GM12873 (cell line): ENCODE measurements around the gene EPHA6.

ENCODE experiments used
- TF ChIP-seq, protein P1 (sequence below): IDR thresholded peaks from 2 replicates; pipeline ENCODE4 v1.5.1; 2012; ENCODE audit warnings: low read depth, mild to moderate bottlenecking, moderate library complexity, low read length, control low read depth; ENCODE audit not compliant: insufficient read depth; ENCODE audit errors: missing control alignments

EPHA6 gene

DNA sequence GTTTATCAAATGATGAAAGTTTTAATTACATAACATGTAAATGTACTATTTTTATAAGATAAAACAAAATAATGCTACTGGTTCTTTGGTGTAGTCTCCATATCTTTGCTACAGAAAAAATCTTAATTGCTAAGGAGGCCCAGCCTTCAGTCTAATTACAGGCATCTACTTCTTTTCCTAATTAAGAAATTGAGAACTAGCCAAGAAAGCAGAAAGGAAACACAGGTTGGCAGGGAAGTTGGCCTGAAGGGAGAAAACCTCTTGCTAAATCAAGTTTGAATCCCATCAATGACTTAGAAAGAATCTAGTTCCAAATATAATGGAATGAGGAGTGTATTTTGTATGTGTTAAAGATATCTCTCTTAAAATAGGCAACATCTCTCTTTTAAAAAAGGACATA lies 737.8 kb downstream of the EPHA6 start:
- TF ChIP-seq, protein P1, sequence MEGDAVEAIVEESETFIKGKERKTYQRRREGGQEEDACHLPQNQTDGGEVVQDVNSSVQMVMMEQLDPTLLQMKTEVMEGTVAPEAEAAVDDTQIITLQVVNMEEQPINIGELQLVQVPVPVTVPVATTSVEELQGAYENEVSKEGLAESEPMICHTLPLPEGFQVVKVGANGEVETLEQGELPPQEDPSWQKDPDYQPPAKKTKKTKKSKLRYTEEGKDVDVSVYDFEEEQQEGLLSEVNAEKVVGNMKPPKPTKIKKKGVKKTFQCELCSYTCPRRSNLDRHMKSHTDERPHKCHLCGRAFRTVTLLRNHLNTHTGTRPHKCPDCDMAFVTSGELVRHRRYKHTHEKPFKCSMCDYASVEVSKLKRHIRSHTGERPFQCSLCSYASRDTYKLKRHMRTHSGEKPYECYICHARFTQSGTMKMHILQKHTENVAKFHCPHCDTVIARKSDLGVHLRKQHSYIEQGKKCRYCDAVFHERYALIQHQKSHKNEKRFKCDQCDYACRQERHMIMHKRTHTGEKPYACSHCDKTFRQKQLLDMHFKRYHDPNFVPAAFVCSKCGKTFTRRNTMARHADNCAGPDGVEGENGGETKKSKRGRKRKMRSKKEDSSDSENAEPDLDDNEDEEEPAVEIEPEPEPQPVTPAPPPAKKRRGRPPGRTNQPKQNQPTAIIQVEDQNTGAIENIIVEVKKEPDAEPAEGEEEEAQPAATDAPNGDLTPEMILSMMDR: no peak

DNA sequence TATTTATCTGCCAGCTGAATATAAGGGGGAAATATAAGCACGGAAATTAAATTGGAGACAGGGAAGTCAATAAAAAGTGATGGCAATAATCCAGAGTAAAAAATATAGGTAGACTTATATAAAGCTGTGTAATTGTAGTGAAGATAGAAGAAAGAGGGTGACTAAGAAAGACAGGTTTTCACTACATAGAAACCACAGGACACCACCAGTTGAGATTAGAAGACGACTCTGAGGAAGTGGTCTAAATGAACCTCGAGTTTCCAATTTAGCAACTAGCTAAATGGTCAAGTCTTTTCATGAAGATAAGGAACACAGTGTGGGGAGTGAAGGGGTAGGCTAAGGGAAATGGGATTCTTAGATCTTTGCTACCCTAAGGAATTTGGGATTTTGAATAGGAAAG lies 761.3 kb downstream of the EPHA6 start:
- TF ChIP-seq, protein P1: no peak

DNA sequence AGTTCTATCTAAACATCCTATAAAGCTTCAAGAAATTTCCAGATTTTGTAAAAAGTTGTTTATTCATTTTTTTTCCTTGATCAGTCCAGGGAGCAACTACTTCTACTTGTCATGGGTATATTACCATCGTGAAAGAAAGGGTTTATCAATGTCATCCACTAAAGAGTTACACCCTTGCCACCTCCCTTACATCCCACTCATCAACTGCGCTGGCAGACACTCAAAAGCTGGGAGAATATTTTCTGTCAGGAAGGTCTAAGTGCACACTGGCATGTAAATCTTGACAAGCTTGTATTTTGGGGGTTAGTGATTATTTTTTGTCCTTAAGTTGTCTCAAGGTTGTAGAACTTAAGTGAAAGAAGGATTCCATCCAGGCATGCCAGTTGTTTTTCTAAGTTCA lies 761.8 kb downstream of the EPHA6 start:
- TF ChIP-seq, protein P1: no peak

DNA sequence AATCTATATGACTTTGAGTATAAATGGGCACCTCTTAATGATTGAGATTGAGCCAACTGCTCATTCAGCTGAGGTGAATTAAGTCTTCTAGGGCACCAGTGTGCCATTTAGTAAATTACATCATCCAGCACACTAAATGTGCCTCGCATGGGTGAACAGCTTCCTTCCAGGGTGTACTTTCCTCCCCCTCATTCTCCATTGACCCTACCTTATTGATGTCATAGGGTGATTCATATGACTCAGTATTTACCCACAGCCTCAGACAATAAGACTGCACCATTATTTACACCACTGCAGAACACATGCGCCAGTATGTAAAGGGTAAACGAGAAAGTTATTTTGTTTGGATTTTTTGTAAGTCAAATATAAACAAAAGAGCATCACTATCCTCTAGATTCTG lies 765.0 kb downstream of the EPHA6 start:
- TF ChIP-seq, protein P1: no peak

DNA sequence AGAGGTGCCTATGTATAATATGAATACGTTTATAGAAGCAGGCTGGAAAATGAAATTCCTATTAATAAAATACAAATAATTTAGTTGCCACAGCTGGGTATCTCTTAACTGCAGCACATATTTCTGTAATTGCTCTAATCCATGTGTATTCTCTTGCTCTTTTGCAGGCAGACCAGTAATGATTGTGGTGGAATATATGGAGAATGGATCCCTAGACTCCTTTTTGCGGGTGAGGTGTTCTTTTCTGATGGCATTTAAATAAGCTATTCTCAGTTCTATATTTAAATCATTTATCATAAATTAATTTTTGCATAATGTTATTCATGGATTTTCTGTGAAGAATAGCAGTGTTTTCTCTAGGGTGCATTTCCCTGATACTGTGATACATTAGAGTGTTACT lies 796.2 kb downstream of the EPHA6 start:
- TF ChIP-seq, protein P1: no peak

DNA sequence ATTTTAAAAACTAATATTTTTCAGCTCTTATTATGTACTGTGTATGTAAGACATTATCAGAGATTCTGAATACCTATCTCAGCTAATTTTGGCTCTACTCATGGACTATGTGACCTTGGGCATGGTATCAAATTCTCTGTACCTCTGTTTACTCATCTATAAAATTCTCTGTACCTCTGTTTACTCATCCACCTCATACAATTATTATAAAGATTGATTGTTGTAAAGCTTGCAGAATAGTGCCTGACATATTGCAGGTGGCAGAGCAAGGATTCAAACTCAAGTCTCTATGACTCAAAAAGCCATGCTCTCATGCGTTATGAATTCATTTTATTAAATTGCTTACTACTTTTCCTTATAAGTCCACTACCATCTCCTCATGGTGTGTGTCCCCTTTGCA lies 798.2 kb downstream of the EPHA6 start:
- TF ChIP-seq, protein P1: no peak

DNA sequence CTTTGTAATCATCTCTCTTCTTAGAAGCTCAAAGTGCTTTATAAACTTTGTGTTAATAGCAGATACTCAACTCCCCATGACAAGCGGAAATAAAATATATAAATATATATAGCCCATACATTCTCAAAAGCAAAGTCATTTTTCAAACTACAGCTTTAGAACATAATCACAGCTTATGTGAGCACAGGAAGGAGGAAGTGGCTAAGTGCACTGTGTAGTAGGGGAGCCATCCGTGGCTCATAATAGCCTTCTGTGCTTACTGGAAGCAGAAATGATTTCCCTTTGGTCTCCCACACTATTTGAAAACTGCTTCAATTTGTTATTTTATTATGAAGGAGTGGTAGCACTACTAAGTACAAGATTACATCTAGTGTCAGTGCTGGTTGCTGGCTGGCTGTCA lies 798.7 kb downstream of the EPHA6 start:
- TF ChIP-seq, protein P1: no peak
